ENCODE data around the gene GRIPAP1. TPM values are rescaled to one million over a fixed set of nuclear protein-coding genes. Genes with fewer than 3 reads are reported as not detected.

GRIPAP1 gene
- total RNA-seq, 2 donors from 2014 or later = 26.9 to 62.4 TPM

- H3K27ac ChIP-seq = no peak overlapping the region
- intact Hi-C loops (cut with DNase I) = no loop called here
- 93% methylated on average over 5 of the region's 5 CpGs for WGBS
- H3K27me3 ChIP-seq (replicated peaks; ENCODE audit: insufficient read depth) = no peaks in the 10 kb centered on the region
- DNase-seq (ENCODE audit: low spot score) = no peak
- no peaks in the 10 kb centered on the region for H3K36me3 ChIP-seq
- no peak overlapping the region for H3K4me3 ChIP-seq
- no peaks in the 10 kb centered on the region for H3K9me3 ChIP-seq
- TF ChIP-seq POLR2AphosphoS5 (IDR thresholded peaks at IDR 0.05) (no peak), POLR2A (IDR thresholded peaks at IDR 0.05) (no peak)
- TF ChIP-seq, protein P1, sequence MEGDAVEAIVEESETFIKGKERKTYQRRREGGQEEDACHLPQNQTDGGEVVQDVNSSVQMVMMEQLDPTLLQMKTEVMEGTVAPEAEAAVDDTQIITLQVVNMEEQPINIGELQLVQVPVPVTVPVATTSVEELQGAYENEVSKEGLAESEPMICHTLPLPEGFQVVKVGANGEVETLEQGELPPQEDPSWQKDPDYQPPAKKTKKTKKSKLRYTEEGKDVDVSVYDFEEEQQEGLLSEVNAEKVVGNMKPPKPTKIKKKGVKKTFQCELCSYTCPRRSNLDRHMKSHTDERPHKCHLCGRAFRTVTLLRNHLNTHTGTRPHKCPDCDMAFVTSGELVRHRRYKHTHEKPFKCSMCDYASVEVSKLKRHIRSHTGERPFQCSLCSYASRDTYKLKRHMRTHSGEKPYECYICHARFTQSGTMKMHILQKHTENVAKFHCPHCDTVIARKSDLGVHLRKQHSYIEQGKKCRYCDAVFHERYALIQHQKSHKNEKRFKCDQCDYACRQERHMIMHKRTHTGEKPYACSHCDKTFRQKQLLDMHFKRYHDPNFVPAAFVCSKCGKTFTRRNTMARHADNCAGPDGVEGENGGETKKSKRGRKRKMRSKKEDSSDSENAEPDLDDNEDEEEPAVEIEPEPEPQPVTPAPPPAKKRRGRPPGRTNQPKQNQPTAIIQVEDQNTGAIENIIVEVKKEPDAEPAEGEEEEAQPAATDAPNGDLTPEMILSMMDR (IDR thresholded peaks at IDR 0.05) = no peak
- H3K4me1 ChIP-seq (replicated peaks) = no peaks in the 10 kb centered on the region
These were observed 26.5 kb downstream of the GRIPAP1 start for GRCh38 chrX:48975541-48975940.

DNA sequence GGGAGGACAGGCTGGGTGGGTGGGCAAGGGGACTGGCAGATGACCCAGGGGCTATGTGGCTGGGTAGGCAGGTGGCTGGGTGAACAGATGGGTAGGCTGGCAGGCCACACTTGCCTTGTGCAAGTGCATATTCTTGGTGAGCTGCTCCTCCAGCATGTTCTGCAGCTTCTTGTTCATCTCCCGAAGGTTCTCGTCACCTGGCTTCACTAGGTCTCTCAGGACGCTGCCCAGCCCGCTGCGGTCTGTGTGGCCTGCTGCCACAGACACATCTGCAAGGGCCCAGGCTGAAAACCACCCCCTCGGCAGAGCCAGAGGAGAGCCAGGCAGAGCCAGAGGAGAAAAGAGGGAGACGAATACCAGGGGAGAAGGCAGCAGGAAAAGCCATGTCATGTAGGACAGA is 27.0 kb downstream of the GRIPAP1 start:
- DNase-seq (ENCODE audit: low spot score) = no peak
- no peaks in the 10 kb centered on the region for H3K4me1 ChIP-seq (replicated peaks)
- WGBS = 57% methylated on average over 1 of the region's 7 CpGs
- no peaks in the 10 kb centered on the region for H3K27me3 ChIP-seq (replicated peaks; ENCODE audit: insufficient read depth)
- intact Hi-C loops (cut with DNase I) = no loop called here
- no peaks in the 10 kb centered on the region for H3K9me3 ChIP-seq
- H3K4me3 ChIP-seq = no peak overlapping the region
- no peak overlapping the region for H3K27ac ChIP-seq
- no peak for TF ChIP-seq POLR2A (IDR thresholded peaks at IDR 0.05)
- TF ChIP-seq, protein P1 (IDR thresholded peaks at IDR 0.05) = no peak
- no peak for TF ChIP-seq POLR2AphosphoS5 (IDR thresholded peaks at IDR 0.05)
- no peaks in the 10 kb centered on the region for H3K36me3 ChIP-seq

DNA sequence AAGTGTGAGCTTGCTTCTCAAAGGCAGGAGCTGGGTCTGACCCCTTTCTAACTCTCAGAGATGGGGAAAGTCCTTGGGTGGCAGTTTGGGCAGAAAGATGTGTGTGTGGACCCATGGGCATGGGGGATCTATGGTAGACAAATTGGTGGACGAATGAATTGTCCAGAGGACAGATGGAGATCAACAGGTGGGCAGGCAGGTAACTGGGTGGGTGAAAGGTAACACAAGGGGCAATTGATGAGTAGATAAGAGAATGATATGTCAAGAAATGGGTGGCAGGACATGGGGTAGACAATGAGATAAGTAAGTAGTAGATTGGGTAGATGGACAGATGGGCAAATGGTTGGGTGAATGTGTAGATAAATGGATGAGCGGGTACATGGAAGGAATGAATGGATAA is 27.5 kb downstream of the GRIPAP1 start:
- Histone ChIP-seq H3K4me1 (replicated peaks) (no peaks in the 10 kb centered on the region), H3K4me3 (no peak overlapping the region), H3K36me3 (no peaks in the 10 kb centered on the region), H3K27me3 (replicated peaks; ENCODE audit: insufficient read depth) (no peaks in the 10 kb centered on the region), H3K9me3 (no peaks in the 10 kb centered on the region), H3K27ac (no peak overlapping the region)
- TF ChIP-seq, protein P1 (IDR thresholded peaks at IDR 0.05) = no peak
- TF ChIP-seq POLR2A (IDR thresholded peaks at IDR 0.05) (no peak), POLR2AphosphoS5 (IDR thresholded peaks at IDR 0.05) (no peak)
- no peak for DNase-seq (ENCODE audit: low spot score)
- intact Hi-C loops (cut with DNase I) = no loop called here
- WGBS = 100% methylated on average over 2 of the region's 2 CpGs

- no peaks in the 10 kb centered on the region for H3K9me3 ChIP-seq
- no peaks in the 10 kb centered on the region for H3K27me3 ChIP-seq (replicated peaks; ENCODE audit: insufficient read depth)
- no peaks in the 10 kb centered on the region for H3K36me3 ChIP-seq
- 85% methylated on average over 3 of the region's 3 CpGs for WGBS
- intact Hi-C loops (cut with DNase I) = no loop called here
- H3K4me3 ChIP-seq = no peak overlapping the region
- DNase-seq (ENCODE audit: low spot score) = no peak
- H3K27ac ChIP-seq = no peak overlapping the region
- no peaks in the 10 kb centered on the region for H3K4me1 ChIP-seq (replicated peaks)
- TF ChIP-seq, protein P1 (IDR thresholded peaks at IDR 0.05) = no peak
- TF ChIP-seq POLR2A (IDR thresholded peaks at IDR 0.05) = no peak
- TF ChIP-seq POLR2AphosphoS5 (IDR thresholded peaks at IDR 0.05) = no peak
These were observed 28.0 kb downstream of the GRIPAP1 start for GRCh38 chrX:48974033-48974432.

GRCh38 chrX:48972220-48973164 is 29.6 kb downstream of the GRIPAP1 start:
- H3K27me3 ChIP-seq (replicated peaks; ENCODE audit: insufficient read depth) = no peaks in the 10 kb centered on the region
- WGBS = 22% methylated on average over 13 of the region's 13 CpGs
- no peak overlapping the region for H3K27ac ChIP-seq
- intact Hi-C loops (cut with DNase I) = no loop called here
- no peaks in the 10 kb centered on the region for H3K4me1 ChIP-seq (replicated peaks)
- no peak for DNase-seq (ENCODE audit: low spot score)
- TF ChIP-seq, protein P1 (IDR thresholded peaks at IDR 0.05) = peak in 2 of 4 experiments; percentile 27 to 32
- no peak for TF ChIP-seq POLR2AphosphoS5 (IDR thresholded peaks at IDR 0.05)
- no peaks in the 10 kb centered on the region for H3K9me3 ChIP-seq
- peak overlapping the region; percentile 10 to 15 for H3K4me3 ChIP-seq
- H3K36me3 ChIP-seq = no peaks in the 10 kb centered on the region

All from prostate gland (tissue), 2 donors.